Heart left ventricle (tissue), 16 donors: ENCODE data around the gene CREBRF. TPM values are rescaled to one million over a fixed set of nuclear protein-coding genes. Genes with fewer than 3 reads are reported as not detected.

ENCODE experiments used
- ATAC-seq, 4 donors: fragments of 200-7000 bp; cut with Tn5 transposase; one replicate each; pipeline ENCODE4 v1.9.1; 2020 to 2022; ENCODE audit warnings: moderate library complexity in 4 of 4, mild to moderate bottlenecking in 3 of 4, moderate number of reproducible peaks in 1 of 4
- DNase-seq, 5 donors: peaks; one replicate each; pipeline ENCODE4 v3.0.0-alpha.2; 2020
- H3K27ac ChIP-seq, 12 donors: fragments of 200-600 bp; sonication (generic) in 4 of 12; one replicate each; pipeline versions ENCODE4 v1.5.0 to v1.8.0; 2016 to 2022; ENCODE audit warnings: mild to moderate bottlenecking in 2 of 12
- H3K27me3 ChIP-seq, 9 donors: fragments of 200-600 bp; sonication (generic) in 2 of 9; one replicate each; pipeline versions ENCODE4 v1.5.1 to v1.8.0; 2016 to 2022; ENCODE audit warnings: mild to moderate bottlenecking in 3 of 9
- H3K36me3 ChIP-seq, 9 donors: fragments of 200-600 bp; sonication (generic) in 2 of 9; one replicate each; pipeline versions ENCODE4 v1.5.0 to v1.8.0; 2018 to 2022; ENCODE audit warnings: mild to moderate bottlenecking in 2 of 9
- H3K4me1 ChIP-seq, 12 donors: fragments of 200-600 bp; sonication (generic) in 4 of 12; one replicate each; pipeline versions ENCODE4 v1.5.0 to v1.8.0; 2016 to 2022; ENCODE audit warnings: mild to moderate bottlenecking in 3 of 12
- H3K4me3 ChIP-seq, 12 donors: fragments of 200-600 bp; sonication (generic) in 4 of 12; one replicate each; pipeline versions ENCODE4 v1.5.0 to v1.8.0; 2017 to 2022; ENCODE audit warnings: mild to moderate bottlenecking in 9 of 12, moderate library complexity in 4 of 12
- H3K9me3 ChIP-seq, 12 donors: fragments of 200-600 bp; sonication (generic) in 4 of 12; one replicate each; pipeline versions ENCODE4 v1.5.0 to v1.8.0; 2016 to 2022; ENCODE audit warnings: mild to moderate bottlenecking in 1 of 12
- CTCF ChIP-seq, 12 donors: fragments of 200-600 bp; sonication (generic) in 4 of 12; IDR thresholded peaks; one replicate each; pipeline versions ENCODE4 v1.5.0 to v1.8.0; 2018 to 2022; ENCODE audit warnings: antibody characterized with exemption in 12 of 12, mild to moderate bottlenecking in 5 of 12
- POLR2A ChIP-seq, 2 donors: fragments of 450-650 bp; IDR thresholded peaks; one replicate each; pipeline ENCODE4 v1.6.1; 2017; ENCODE audit warnings: antibody characterized with exemption in 2 of 2, mild to moderate bottlenecking in 2 of 2, moderate library complexity in 2 of 2
- WGBS, 4 donors: extraction: QIAGEN DNeasy Blood & Tissue Kit in 2 of 4; methylation state at CpG; one replicate each; pipeline versions ENCODE4 v1.1.5 to v1.1.7; 2013 to 2018; 5-methylcytosine and 5-hydroxymethylcytosine counted together
- intact Hi-C, 10 donors: fragments of 100-400 bp; cut with DNase I; formaldehyde crosslinking; loops; one replicate each; pipeline versions ENCODE4 v1.11.1 to v1.14.2; 2022
- polyA plus RNA-seq, 2 donors: library from polyadenylated mRNA; stranded (reverse); fragments of 200-250 nt; gene quantifications; one replicate each; pipeline ENCODE4 v1.2.3, GENCODE V29; 2013
- total RNA-seq, 9 donors: library from RNA; depleted of rRNA in 2 of 9; stranded (reverse); fragments of >200 nt in 2 of 9; fragmentation: NEBNext Ultra II Directional in 3 of 9; extraction: Animal tissue kit (Norgen Biotek cat#: 25700) in 3 of 9; gene quantifications; one replicate each; pipeline versions ENCODE4 v1.1.0 to v1.2.4, GENCODE V29; 2016 to 2023
- donor health status: ischemic (EF 13 %, LVEDD 7.1; RV severe dilation, severe dysfunction).
- donor health status: healthy with polysubstance abuse.
- donor health status: DM: no; HTN: yes; CAD: no.
- donor health status: DM: no; HTN: no; CAD: no.
- donor health status: ischemic (EF 25% LVEDD 6.9; RV normal size, moderate dysfunction).
- donor health status: ischemic (EF 25% LVEDD 5.7; RV mildly dilated, moderate dysfunction).
- donor health status: healthy.
- donor health status: DM: yes; HTN: yes; CAD: no.
- donor health status: ischemic (EF 35%, LVEDD 5.7; RV mildly dilated, moderate dysfunction).
- donor health status: nonischemic (EF 11% LVEDD 7.7; RV severe dilation, severe dysfunction).
- donor health status: DM: yes; HTN: yes; CAD: no.
- donor health status: PGD.
- donor health status: ischemic (EF 29% LVEDD 5.4; RV normal size, mild dysfunction).
- donor health status: nonischemic (EF 23%, LVEDD 6.1; RV moderate dilation, normal function).

Gene CREBRF
- total and polyA plus RNA-seq, 11 donors: 2.7 to 47.7 (median 19.9) TPM

GRCh38 chr5:173099461-173099860 lies 43.3 kb downstream of the CREBRF start:
- H3K9me3 ChIP-seq: peaks cover 0 to 11% (median 0%) of the 10 kb centered on the region in 12 donors
- intact Hi-C loops: no loop called here
- DNase-seq (no peak), ATAC-seq (no peak)
- peaks cover 0 to 21% (median 4%) of the 10 kb centered on the region in 9 donors for H3K36me3 ChIP-seq
- no peaks in the 10 kb centered on the region for H3K27me3 ChIP-seq
- 93 to 98% (median 95%) methylated on average over 1 of the region's 1 CpG for WGBS, 4 donors
- no peak overlapping the region for H3K27ac ChIP-seq
- no peak overlapping the region for H3K4me3 ChIP-seq
- H3K4me1 ChIP-seq: peaks cover 0 to 42% (median 15%) of the 10 kb centered on the region in 12 donors
- TF ChIP-seq POLR2A (IDR thresholded peaks at IDR 0.05): no peak
- no peak for TF ChIP-seq CTCF (IDR thresholded peaks at IDR 0.05)

- 96 to 98% (median 97%) methylated on average over 2 of the region's 2 CpGs for WGBS, 4 donors
- TF ChIP-seq POLR2A (IDR thresholded peaks at IDR 0.05) (no peak), CTCF (IDR thresholded peaks at IDR 0.05) (no peak)
- no peaks in the 10 kb centered on the region for H3K27me3 ChIP-seq
- DNase-seq: no peak
- H3K36me3 ChIP-seq: peaks cover 0 to 21% (median 4%) of the 10 kb centered on the region in 9 donors
- no peak overlapping the region for H3K4me3 ChIP-seq
- peaks cover 0 to 28% (median 11%) of the 10 kb centered on the region in 12 donors for H3K4me1 ChIP-seq
- H3K9me3 ChIP-seq: peaks cover 0 to 11% (median 0%) of the 10 kb centered on the region in 12 donors
- intact Hi-C loops: no loop called here
- ATAC-seq: no peak
- no peak overlapping the region for H3K27ac ChIP-seq
Observed at GRCh38 chr5:173101245-173101644, 45.1 kb downstream of the CREBRF start.

GRCh38 chr5:173103411-173103810 lies 47.3 kb downstream of the CREBRF start:
- peaks cover 0 to 22% (median 5%) of the 10 kb centered on the region in 9 donors for H3K36me3 ChIP-seq
- H3K4me3 ChIP-seq: no peak overlapping the region
- intact Hi-C loops: no loop called here
- H3K27me3 ChIP-seq: no peaks in the 10 kb centered on the region
- no peak for TF ChIP-seq CTCF (IDR thresholded peaks at IDR 0.05)
- no peak for TF ChIP-seq POLR2A (IDR thresholded peaks at IDR 0.05)
- no peak for DNase-seq
- no peak for ATAC-seq
- WGBS, 4 donors: 73 to 83% (median 79%) methylated on average over 1 of the region's 1 CpG
- H3K4me1 ChIP-seq: peaks cover 0 to 16% (median 7%) of the 10 kb centered on the region in 12 donors
- H3K27ac ChIP-seq: no peak overlapping the region
- peaks cover 0 to 11% (median 0%) of the 10 kb centered on the region in 12 donors for H3K9me3 ChIP-seq

GRCh38 chr5:173108914-173109313 lies 52.8 kb downstream of the CREBRF start:
- Histone ChIP-seq H3K9me3 (no peaks in the 10 kb centered on the region), H3K36me3 (peaks cover 0 to 57% (median 56%) of the 10 kb centered on the region in 9 donors)
- WGBS, 4 donors: 66 to 77% (median 70%) methylated on average over 3 of the region's 3 CpGs

More at GRCh38 chr5:173108914-173109313, 52.8 kb downstream of the CREBRF start:
- ATAC-seq (no peak), DNase-seq (no peak)
- intact Hi-C loops: no loop called here
- H3K4me3 ChIP-seq: no peak overlapping the region
- no peak overlapping the region for H3K27ac ChIP-seq
- no peaks in the 10 kb centered on the region for H3K27me3 ChIP-seq
- TF ChIP-seq POLR2A (IDR thresholded peaks at IDR 0.05): no peak
- no peak for TF ChIP-seq CTCF (IDR thresholded peaks at IDR 0.05)
- peaks cover 0 to 4% (median 0%) of the 10 kb centered on the region in 12 donors for H3K4me1 ChIP-seq
